Mesothelial cell of epicardium (in vitro differentiated cells): ENCODE measurements around the gene FXYD1. TPM values are rescaled to one million over a fixed set of nuclear protein-coding genes. Genes with fewer than 3 reads are reported as not detected.

Source experiments
- DNase-seq, 2 experiments: peaks; one replicate each; pipeline ENCODE4 v3.0.0; 2021; ENCODE audit warnings: low spot score in 2 of 2; ENCODE audit not compliant: unreplicated experiment in 2 of 2
- H3K27ac Mint-ChIP-seq: 2 replicates; pipeline ENCODE4 v1.8.0; 2021; ENCODE audit warnings: mixed read lengths
- H3K27me3 Mint-ChIP-seq: 2 replicates; pipeline ENCODE4 v1.8.0; 2021; ENCODE audit warnings: low read depth, mixed read lengths
- H3K36me3 Mint-ChIP-seq: 2 replicates; pipeline ENCODE4 v1.8.0; 2021; ENCODE audit warnings: mixed read lengths
- H3K4me1 Mint-ChIP-seq: 2 replicates; pipeline ENCODE4 v1.8.0; 2021; ENCODE audit warnings: mixed read lengths
- H3K4me3 Mint-ChIP-seq: 2 replicates; pipeline ENCODE4 v1.8.0; 2021; ENCODE audit warnings: mild to moderate bottlenecking, moderate library complexity, mixed read lengths
- H3K9me3 Mint-ChIP-seq: 2 replicates; pipeline ENCODE4 v1.8.0; 2021; ENCODE audit warnings: mixed read lengths
- total RNA-seq: library from RNA; stranded (reverse); gene quantifications from 3 replicates; pipeline ENCODE4 v1.2.1, GENCODE V29; 2021
- TF ChIP-seq, protein P1 (sequence below): fragments of 200-600 bp; sonication (generic); IDR thresholded peaks from one replicate; pipeline ENCODE4 v1.5.0; 2021; ENCODE audit warnings: antibody characterized with exemption; ENCODE audit not compliant: unreplicated experiment

Gene FXYD1
- total RNA-seq, 1 donor from 2014 or later = 3.6 TPM

DNA sequence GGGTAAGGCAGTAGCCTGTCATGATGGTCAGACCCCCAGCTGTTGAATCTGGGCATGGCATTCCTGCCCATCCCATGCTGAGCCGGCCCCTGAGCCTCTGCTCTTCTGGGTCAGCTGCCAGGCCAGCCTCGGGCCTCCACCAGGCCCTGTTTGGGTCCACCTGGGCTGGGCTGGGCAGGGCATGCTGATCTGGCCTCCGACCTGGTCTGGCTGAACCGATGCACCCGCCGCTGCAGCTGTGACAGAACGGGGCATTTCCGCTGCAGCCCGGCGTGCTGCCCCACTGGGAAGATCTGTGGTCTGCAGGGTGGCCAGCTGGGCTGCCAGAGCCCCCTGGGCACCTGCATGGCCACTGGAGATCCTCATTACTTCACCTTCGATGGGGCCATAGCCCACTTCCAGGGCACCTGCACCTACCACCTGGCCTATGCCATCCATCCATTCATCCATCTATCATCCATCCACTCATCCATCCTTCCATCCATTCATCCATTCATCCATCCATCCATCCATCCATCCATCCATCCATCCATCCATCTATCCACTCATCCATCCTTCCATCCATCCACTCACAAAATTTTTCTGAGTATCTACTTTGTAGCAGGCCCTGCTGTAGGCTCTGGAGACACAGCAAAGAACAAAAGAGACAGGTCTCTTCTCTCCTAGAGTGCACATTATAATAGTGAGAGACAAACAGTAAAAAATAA lies 44.5 kb upstream of the FXYD1 start:
- H3K9me3 Mint-ChIP-seq = no peaks in the 10 kb centered on the region

DNA sequence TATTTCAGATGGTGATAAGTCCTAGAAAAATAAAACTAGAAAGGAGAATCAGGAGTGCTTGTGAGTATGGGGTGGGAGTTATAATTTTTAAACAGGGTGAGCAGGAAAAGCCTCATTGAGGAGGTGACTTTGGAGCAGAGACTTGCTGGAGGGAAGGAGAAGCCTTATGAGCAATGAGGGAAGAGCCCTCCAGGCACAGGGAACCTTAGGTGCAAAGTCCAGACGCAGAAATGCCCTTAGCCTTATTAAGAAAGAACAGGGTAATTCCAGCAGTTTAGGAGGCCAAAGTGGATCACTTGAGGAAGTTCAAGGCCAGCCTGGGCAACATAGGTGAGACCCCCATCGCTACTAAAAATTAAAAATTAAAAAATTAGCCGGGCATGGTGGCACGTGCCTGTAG lies 44.0 kb upstream of the FXYD1 start:
- H3K27ac Mint-ChIP-seq = no peak overlapping the region
- peaks cover 13% of the 10 kb centered on the region for H3K4me1 Mint-ChIP-seq
- no peaks in the 10 kb centered on the region for H3K36me3 Mint-ChIP-seq
- H3K9me3 Mint-ChIP-seq = no peaks in the 10 kb centered on the region
- TF ChIP-seq, protein P1, sequence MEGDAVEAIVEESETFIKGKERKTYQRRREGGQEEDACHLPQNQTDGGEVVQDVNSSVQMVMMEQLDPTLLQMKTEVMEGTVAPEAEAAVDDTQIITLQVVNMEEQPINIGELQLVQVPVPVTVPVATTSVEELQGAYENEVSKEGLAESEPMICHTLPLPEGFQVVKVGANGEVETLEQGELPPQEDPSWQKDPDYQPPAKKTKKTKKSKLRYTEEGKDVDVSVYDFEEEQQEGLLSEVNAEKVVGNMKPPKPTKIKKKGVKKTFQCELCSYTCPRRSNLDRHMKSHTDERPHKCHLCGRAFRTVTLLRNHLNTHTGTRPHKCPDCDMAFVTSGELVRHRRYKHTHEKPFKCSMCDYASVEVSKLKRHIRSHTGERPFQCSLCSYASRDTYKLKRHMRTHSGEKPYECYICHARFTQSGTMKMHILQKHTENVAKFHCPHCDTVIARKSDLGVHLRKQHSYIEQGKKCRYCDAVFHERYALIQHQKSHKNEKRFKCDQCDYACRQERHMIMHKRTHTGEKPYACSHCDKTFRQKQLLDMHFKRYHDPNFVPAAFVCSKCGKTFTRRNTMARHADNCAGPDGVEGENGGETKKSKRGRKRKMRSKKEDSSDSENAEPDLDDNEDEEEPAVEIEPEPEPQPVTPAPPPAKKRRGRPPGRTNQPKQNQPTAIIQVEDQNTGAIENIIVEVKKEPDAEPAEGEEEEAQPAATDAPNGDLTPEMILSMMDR = no peak
- DNase-seq = no peak
- no peak overlapping the region for H3K4me3 Mint-ChIP-seq
- H3K27me3 Mint-ChIP-seq = no peaks in the 10 kb centered on the region

More for the DNA sequence above, 44.5 kb upstream of the FXYD1 start:
- DNase-seq = no peak
- Mint-ChIP-seq H3K4me1 (peaks cover 13% of the 10 kb centered on the region), H3K27ac (no peak overlapping the region), H3K36me3 (no peaks in the 10 kb centered on the region), H3K4me3 (no peak overlapping the region), H3K27me3 (no peaks in the 10 kb centered on the region)
- TF ChIP-seq, protein P1 = no peak

DNA sequence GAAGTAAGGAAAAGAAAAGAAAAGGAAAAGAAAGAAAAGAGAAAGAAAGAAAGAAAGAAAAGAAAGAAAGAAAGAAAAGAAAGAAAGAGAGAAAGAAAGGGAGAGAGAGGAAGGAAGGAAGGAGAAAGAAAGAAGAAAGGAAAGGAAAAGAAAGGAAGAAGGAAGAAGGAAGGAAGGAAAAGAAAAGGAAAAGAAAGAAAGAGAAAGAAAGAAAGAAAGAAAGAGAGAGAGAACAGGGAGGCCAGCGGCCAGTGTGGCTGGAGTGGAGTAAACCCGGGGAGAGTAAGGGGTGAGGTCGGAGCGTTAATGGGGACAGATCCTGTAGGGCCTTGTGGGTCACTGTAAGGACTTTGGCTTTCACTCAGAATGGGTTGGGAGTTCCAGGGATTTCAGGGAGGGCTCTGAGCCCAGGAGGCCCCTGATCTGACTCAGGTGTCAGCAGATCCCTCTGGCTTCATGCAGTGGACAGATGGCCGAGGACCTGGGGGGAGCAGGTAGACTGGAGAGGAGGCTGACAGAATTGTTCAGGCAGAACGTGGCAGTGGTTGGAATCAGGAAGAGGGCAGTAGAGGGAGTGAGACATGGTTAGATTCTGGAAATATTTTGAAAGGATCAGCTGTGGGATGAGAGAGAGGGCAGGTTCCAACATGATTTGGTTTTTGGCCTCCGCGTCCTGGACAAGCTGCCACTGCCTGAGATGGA lies 42.8 kb upstream of the FXYD1 start:
- Mint-ChIP-seq H3K36me3 (no peaks in the 10 kb centered on the region), H3K27ac (peak overlapping the region; percentile 53), H3K27me3 (no peaks in the 10 kb centered on the region), H3K4me3 (no peak overlapping the region), H3K9me3 (no peaks in the 10 kb centered on the region), H3K4me1 (peaks cover 11% of the 10 kb centered on the region)
- TF ChIP-seq, protein P1 = no peak
- no peak for DNase-seq

DNA sequence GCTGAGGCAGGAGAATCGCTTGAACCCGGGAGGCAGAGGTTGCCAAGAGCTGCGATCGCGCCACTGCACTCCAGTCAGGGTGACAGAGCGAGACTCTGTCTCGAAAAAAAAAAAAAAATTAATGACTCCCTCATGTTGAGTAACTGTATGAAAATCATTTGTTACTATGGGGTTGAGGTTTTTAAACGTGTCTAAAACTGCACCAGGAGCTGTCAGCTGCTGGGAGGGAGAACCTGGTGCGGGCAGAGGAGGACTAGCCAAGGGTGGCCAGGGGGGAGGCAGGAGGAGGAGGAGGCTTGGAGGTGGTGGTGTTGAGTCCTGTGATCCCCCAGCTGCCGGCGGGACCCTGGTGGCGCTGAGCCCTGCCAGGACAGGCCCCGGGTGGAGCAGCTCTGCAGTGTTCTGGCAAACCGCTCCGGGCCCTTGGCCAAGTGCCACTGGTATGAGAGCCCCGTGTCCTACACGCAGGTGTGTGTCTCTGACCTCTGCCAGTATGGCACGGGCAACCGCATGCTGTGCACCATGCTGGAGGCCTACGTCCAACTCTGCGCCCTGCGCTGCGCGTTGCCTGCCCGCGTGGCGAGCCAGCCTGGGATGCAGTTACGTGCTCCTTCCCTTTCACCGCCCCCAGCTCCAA lies 40.1 kb upstream of the FXYD1 start:
- Mint-ChIP-seq H3K4me3 (no peak overlapping the region), H3K4me1 (peaks cover 7% of the 10 kb centered on the region), H3K9me3 (no peaks in the 10 kb centered on the region), H3K27me3 (no peaks in the 10 kb centered on the region), H3K36me3 (no peaks in the 10 kb centered on the region), H3K27ac (no peak overlapping the region)
- TF ChIP-seq, protein P1 = no peak
- DNase-seq = no peak

DNA sequence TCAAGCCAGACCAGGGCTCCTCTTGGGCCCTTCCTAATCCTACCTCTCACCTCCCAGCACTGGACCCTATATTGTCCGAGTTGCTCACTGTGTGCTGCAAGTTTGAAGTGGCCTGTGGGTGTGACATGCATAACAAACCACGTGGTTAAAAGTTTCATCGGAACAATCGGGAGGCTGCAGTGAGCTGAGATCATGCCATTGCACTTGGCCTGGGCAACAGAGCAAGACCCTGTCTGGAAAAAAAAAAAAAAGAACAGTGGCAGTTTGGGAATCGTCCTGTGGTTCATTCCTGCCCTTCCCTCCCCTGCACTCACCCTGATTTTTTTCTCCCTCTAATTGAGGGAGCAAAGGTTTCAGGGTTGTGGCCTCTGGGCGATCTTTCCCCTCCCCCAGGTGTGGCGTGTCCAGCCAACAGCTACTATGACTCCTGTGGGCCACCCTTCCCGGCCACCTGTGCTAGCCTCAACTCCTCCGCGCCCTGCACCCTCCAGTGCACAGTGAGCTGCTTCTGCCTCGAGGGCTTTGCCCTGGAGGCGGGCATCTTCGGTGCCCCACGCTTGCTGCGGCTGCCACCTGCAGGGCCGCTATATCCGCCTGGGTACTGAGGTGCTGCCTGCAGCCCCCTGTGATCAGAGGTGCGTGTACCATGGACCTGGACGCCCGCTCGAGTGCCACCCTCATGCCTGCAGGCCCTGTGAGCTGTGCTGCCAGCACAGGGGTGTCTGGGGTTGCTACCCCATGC lies 39.3 kb upstream of the FXYD1 start:
- H3K36me3 Mint-ChIP-seq = no peaks in the 10 kb centered on the region
- DNase-seq = no peak
- H3K4me1 Mint-ChIP-seq = peaks cover 7% of the 10 kb centered on the region
- TF ChIP-seq, protein P1 = no peak
- H3K9me3 Mint-ChIP-seq = no peaks in the 10 kb centered on the region
- H3K27ac Mint-ChIP-seq = no peak overlapping the region
- no peak overlapping the region for H3K4me3 Mint-ChIP-seq
- no peaks in the 10 kb centered on the region for H3K27me3 Mint-ChIP-seq
